IPS-NIHi7 (cell line): ENCODE results near the gene ZNF592.

Experiments used
- DNase-seq: peaks from one replicate; pipeline ENCODE4 v3.0.0; 2012; ENCODE audit warnings: mixed read lengths; ENCODE audit errors: extremely low spot score

Gene ZNF592

DNA sequence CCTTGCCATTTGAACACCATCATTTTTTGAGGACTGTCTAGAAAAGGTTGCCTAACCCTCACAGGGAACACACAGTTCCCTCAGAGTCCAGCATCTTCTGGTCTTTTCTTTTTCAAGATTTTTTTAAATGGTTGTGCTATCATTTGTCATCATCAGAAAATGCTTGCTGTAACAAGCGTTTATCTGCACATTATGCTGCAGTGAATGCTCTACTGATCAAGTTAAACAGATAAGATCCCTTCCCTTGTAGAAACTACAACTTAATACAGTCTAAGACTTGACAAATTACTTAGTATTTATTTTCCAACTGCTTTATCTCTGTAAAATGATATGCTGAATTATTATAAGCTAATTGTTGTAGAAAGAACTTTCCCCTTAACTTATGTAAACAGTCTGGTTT is 56.8 kb downstream of the ZNF592 start:
- no peak for DNase-seq

DNA sequence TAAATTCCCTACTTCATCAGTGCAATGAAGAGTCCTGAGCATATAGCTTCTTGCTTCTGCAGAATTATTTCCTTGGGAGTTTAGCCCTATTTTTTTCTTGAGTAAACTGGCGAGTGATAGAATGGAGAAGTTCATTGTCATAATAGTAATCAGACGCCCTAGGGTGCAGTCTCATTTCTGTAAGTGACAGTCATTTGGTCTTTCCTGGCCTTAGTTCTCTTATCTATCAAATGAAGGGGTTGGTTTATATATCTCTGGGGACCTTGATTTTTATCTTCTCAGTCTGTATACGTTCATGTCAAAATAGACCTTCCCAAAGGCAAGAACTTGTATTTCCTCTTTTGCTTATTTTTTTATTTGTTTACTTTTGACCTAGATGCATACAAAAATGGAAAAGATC is 58.8 kb downstream of the ZNF592 start:
- no peak for DNase-seq

DNA sequence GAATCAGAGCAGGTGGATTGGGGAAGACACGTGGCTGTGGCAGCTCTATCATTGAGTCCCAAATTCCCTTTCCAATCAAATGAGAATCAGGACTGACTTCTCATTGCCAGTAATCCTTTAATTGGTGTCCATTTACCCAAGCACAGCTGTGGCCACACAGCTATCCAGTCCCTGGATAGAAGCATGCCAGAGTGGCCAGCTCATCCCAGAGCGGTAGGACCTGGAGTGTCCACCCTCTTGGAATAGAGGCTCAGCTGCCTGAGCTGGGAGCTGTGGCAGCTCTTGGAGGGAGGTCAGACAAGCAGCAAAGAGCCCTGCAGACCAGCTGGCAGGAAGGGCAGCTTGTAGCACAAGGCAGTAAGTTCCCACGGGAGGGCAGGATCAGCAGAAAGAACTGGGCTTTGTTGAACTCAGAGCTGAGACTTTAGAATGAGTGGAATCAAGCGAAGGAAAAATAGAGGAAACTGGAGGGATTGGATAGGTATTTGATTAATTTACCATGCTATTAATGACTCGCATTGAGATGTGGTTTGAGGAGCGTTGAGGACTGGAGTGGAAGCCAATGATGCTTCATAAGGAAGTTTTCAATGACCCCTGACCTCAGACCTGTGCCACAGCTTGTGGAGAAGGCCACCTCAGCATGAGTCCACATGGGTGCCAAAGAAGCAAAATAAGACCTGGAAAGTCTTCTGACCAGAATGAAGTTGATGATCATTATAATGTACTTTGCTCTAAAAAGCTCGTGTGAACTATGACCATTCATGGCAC is 61.9 kb downstream of the ZNF592 start:
- no peak for DNase-seq

DNA sequence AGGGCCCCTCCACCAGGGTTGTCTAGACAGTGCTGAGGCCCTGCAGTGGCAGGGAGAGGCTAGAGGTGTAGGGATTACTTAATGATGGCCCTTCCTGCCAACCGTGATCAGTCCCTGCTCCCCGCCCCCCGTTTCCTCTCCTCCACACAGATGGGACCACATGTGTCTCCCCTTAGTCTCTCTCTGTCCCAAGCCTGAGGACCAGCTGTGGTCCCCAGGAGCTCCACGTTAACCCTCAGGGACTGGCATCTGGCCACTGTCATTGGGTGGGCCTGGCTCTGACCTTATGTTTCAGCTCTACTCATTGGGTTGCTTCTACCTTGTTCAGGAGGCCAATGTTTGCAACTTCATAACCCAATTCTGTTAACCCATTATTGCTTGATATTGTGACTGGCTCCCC is 62.8 kb downstream of the ZNF592 start:
- DNase-seq = no peak

DNA sequence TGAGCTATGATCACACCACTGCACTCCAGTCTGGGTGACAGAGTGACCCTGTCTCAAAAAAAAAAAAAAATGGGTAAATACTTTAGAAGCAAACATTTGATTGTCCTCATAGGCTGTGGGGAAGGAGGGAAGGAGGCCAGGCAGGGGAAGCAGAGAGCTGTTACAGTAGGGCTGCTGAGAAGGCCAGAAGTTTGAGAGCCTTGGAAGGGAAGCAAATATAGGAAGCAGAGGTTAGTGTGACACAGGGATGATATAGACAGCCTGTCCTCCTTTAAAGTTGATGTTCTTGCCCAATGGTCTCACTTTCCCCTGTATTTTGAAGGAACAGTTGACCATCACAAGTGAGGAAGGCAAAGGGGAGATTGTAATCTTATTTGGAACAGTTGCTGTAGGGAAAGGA is 63.4 kb downstream of the ZNF592 start:
- DNase-seq = no peak

DNA sequence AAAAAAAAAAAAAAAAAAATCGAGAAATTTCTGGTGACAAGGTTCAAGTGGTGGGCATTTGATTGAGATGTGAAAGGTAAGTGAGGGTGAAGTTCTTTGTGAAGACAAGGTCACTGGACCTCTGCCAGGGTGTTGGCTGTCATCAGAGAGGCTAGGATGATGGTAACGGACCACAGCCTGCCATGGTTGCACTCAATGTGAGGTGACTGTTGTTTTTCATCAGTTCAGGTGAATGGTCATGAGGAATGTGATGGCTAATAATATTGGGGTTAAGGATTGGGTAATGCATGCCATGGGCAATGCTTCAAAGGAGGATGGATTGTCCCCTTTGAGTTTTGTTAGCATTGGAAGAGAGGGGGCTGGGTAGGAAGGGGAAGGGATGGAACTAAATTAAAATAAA is 64.5 kb downstream of the ZNF592 start:
- no peak for DNase-seq

DNA sequence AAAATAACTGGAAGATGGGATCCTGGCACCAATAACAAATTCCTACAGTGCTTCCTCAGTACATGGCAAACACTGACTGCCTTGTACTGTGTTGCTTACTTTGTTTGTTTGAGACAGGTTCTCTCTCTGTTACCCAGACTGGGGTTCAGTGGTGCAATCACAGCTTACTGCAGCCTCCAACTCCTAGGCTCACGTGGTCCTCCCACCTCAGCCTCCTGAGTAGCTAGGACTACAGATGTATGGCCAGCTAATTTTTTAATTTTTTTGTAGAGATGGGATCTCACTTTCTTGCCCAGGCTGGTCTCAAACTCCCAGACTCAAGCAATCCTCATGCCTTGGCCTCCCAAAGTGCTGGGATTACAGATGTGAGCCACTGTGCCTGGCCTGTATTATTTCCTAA is 65.0 kb downstream of the ZNF592 start:
- DNase-seq = no peak

DNA sequence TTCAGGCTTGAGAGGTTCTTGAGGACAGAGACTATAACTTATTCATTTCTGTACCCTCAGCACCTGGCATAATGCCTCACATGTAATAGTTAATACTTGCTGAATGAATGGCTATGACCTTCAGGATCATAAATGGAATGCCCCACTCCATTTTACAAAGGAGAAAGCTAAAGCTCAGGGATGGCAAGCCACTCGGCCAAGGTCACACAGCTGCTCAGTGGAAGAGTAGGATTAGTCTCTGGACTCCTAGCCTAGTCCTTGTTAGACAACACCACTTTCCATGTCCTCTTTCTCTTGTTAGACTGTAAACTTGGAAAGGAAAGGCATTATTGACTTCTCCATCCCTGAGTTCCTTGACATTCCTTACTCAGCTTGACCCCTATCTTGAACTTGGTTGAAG is 65.5 kb downstream of the ZNF592 start:
- DNase-seq = no peak

DNA sequence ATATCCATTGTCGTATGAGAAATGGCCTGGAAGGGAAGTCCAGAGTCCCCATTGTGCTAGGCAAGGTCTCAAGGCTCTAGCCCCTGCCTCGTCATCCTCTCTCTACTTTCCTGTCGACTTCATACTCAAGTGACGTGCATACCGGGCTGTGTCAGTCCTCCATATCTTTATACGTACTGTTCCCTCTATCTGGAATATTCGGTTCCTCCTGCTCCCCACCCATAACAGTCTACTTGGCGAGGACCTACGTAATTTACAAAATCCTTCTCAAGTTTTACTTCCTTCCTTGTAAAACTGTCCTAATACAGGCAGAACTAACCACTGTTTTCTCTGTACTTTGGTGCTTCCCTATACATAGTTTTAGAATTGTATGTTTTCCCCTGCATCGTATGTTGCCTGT is 66.5 kb downstream of the ZNF592 start:
- no peak for DNase-seq

DNA sequence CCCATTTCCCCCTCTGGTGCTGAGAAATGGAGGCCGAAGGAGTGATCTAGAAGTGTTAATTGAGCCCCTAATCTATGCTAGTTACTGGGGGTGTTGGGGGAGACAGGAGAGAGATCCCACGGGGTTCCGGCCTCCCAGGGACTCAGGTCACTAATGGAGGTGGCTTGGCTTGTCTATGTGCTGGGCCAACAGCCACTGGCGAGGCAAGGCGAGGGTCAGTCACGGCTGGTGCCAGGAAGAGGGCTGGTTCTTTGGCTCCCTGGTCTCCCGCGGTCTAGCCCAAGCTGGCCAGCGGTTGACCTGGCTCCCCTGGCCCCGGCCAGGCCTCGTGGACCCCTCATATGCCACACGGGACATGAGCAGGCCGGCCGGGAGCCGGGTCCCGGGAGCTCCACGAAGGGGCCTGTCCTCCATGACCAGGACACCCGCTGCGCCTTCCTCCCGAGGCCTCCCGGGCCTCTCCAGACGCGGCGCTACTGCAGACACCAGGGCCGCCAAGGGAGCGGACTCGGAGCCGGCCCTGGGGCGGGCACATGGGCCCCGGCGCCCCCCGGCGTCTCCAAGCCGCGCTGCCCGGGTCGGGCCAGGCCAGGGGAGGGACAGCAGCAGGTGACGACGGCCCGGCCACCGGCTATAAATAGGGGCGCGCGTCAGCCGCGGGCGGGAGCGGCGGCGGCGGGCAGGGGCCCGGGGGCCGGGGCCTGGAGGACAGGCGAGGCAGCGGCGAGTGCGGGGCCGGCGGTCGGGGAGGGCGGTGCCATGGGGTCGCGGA is 68.5 kb downstream of the ZNF592 start, which contains the start of gene ALPK3:
Gene ALPK3 (plus strand): TSS at position 663 of the 772 bp plus-strand sequence. CDS start 97 bp downstream, at position 760.
- DNase-seq = peak; percentile 85

DNA sequence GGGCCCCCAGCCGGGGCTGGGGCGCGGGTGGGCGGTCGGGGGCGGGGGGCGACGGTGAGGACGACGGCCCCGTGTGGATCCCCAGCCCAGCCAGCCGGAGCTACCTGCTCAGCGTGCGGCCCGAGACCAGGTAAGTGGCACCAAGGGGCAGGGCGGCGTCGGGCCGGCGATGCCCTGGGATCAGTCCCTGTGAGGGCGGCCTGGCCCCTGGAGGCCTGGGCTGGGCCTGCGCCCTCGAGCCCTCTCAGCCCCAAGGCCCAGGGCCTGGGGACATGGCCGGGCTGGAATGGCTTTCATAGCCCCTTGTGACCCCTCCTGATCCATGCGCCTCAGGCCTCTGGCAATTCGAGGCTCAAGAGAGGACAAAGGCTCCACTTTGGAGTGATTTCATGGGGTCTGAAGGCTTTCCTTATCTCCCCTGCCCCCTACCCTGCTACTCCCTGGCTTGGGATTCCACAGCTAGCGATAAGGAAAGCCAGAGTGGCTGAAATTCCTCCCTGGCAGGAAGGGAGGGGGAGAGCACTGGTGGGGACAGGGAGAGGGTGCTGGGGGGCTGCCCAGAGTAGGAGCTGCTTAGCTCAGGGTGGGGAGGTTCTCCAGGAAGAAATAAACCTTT is 69.2 kb downstream of the ZNF592 start:
- DNase-seq = peak; percentile 76

DNA sequence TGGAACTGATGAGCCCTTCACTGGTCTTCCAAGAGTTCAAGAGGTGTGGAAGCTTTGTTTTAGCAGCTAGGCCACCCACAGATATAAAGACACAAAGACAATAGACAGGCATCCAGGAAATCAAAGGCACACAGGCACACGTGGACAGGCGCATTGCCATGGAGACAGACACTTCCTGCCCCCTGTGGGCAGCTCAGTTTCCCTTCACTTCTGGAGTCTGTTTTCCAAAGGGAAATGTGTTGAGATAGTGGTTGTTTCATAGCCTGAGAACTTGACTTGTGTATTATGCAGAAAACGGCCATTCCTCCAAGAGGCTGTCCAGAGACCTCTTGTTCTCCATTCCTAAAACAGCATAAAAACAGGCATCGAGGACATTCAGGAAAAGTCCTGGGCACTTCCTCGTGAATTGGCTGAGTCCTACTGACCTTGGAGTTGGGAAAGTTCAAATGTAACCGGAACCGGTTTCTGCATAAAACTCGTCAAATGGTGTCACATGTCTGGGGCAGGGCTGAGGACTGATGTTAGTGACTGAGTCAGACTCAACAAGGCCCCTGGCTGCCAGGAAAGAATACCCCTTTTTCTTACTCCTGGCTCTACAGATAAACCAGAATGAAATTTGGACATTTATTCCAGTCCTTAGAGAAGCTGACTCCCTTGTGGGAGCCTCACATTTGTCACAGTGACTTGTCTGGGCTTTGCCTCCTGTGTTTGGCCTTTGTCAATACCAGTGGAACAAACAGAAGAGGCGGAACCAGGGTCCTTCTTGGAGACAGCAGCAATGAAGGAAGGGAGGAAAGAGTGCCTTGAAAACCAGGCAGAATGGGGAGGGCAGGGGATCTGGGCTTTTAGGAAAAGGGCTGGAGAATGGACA is 70.1 kb downstream of the ZNF592 start:
- peak; percentile 72 for DNase-seq

DNA sequence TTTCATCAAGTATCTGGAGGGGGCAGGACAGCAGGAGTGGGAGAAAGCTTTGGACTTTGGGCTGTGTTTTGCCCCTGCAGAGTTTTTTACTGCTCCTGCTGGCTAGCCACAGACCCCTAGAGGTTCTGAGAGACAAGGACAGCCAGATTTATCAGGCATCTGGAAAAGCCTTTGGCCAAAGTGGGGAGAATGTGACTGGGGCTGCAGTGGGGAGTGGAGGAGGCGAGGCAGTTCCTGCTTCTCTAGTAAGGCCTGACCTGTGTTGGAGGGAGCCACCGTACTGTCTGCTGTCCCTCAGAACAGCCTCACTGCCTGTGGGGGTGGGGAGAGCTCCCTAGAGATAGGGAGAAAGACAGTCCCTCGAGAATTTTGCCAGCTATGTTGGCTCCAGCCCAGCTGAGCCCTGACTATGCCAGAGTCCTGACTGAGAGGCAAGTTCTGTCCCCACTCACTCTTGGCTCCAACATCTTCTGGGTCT is 70.9 kb downstream of the ZNF592 start:
- peak; percentile 35 for DNase-seq

DNA sequence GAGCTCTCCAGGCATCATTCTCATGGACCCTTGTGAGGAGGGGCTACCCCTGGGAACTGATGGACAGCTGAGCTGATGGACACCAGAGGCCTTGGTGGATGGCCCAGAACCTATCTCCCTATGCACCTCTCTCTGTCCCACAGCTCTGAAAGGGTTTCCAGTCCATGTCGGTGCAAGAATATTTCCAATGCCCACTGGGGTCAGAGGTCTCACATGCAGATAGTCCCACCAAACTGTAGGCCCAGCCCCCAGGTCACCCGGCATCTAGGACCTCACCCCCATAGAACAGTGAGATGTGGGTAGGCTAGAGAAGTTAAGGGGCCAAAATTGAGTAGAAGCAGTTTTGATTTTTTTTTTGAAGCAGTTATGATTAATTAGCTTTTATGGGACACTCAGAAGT is 71.4 kb downstream of the ZNF592 start:
- DNase-seq = no peak

DNA sequence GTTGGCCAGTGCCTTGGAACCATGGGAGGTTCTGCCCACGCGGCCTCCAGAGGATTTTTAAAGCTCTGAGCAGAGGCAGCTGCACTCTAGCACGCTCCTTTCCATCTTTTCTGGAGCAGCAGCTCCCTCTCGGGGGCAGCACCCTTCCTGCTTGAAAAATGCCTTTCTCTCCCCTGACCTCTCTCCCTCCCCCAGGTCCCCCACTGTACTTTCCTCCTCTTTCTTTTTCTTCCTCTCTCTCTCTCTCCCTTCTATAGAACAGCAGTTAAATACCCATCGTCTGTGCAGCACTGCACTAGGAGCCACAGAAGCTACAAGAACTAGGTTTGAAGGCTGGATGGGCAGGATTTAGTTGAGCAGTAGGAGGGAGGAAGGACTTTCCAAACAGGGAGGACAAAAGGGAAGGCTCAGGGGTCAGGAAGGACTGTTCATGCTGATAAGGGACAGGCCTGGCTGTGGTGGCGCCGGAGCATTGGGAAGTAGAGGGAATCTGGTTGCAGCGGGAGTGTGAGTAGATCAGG is 73.2 kb downstream of the ZNF592 start:
- DNase-seq = no peak

DNA sequence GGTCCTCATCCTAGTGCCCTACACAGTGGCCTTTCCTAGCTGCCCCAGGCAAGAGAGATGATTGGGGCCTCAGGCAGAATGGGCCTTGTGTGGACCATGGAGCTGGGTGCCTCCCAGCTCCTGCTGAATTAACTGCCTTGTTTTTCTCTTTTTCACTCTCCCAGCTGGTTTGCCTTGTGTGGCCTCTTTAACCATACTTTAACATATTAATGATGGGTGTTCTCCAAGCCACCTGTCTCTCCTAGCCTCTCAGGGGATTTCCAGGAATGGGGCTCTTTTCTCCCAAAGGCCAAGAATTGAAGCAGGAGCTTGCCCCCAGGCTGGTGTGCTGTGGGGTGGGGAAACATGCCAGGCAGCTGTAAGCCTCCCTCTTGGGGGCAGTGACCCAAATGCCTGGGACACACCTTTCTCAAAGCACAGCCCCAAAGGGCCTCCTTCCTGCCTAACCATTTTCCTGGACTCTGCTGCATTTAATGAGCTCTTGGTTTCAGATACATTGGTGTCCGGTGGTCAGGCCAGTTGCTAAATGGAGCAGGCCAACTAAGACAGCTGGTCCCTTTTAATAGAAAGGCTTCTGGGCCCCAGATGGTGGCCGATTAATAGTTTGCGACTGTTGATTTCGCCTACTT is 74.4 kb downstream of the ZNF592 start:
- no peak for DNase-seq

DNA sequence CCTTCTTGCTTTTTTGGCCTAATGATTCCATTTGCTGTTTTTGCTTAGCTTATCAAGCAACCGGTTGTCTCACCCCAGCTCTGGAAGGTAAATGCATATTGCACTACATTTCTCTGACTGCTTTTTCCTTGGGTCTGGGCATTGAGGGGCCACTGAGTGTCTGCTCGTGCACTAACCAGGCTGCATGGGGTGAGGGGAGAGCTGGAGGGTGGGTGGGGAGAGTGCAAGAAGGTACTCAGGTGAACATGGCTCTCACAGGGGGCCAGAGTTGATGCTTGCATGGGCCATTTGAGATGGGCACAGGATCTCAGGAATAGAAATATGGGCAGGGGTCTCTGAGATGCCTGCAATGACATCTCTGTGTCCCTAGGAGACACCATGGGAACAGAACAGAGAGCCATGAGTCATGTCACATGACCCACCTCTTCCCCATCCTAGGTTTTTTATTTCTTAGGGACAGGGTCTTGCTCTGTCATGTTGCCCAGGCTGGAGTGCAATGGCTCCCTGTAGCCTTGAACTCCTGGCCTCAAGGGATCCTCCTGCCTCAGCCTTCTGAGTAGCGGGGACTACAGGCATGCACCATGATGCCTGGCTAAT is 75.0 kb downstream of the ZNF592 start:
- DNase-seq = no peak

DNA sequence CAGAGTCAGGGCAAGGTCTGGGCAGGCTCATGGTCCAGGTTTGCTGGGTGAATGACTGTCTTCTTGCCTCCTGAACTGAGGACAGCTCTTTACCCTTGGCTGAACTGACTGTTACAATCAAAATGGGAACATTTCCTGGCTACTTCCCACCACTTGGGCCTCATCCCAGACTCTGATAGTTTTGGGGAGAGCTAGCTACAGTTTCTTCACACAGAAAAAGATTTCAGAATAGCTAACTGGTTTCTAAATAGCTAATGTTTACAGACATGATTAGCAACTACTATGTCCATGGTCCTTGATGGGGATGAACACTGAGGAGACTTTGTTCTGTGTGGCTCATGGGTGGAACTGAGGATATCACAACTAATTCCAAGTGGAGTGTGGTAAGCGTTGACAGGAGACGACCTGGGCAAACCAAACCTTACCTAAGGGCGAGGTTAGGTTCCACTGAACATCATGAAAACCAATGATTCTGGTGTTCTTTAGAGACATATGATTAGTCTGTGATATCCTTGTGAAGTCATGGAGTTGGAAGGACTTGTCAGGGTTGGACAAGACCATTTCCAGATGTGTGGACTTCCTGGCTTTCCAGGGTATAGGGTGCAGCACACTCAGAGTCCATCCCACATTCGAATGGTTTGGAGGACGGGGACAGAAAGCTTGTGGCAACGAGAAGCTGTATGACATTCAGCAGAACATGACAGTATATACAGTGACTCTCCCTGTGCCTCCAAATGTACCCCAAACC is 76.0 kb downstream of the ZNF592 start:
- DNase-seq = no peak

DNA sequence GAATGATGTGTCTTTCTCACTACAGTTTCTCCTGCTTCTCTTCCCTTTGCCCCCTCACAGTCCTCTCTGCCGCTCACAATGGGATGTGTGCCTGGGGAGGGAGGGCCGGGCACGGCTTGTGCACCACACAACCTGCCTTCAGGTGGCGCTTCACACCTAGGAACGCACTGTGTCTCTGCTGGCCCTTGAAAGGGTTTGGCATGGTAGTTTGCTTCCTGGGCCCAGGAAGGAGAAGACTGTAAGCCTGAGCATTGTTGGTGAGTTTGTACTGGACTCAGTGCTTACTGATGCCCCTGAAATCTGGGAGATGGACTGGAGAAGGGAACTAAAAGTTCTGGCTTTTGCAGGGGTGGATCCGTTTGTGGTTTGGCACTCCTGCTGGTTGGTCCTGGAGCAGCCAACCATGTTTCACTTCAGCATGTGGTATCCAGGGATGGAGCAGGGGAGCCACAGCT is 78.0 kb downstream of the ZNF592 start:
- DNase-seq = peak; percentile 90

DNA sequence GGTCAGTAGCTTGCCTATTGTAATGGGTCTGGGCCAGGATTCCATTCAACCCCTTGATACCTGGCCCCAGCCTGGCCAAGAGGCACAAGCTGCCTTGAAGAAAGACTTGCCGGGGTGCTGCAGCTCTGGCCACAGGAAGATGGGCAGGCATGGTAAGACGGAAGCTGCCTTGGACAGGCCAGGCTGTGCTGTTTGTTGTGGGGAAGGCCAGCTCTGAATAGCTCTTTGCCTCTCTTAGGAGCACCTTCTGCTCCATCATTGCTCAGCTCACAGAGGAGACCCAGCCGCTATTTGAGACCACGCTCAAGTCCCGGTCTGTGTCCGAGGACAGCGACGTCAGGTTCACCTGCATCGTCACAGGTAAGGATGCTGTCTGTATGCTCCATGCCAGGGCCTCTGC is 78.9 kb downstream of the ZNF592 start:
- no peak for DNase-seq
